Kidney (tissue), 14 donors: ENCODE measurements around the gene ITGB4. TPM values are rescaled to one million over a fixed set of nuclear protein-coding genes. Genes with fewer than 3 reads are reported as not detected.

Source experiments
- DNase-seq, 5 donors: peaks; one replicate each; pipeline ENCODE4 v3.0.0-alpha.2; 2013 to 2020
- FAIRE-seq: peaks from 2 replicates; lab custom pipeline; 2012; peaks lifted over from hg19 to GRCh38; lab: Jason Lieb, UNC
- H3K27ac ChIP-seq, 2 donors: one replicate each; pipeline ENCODE4 v1.7.0; 2013; ENCODE audit warnings: low read depth in 2 of 2, low read length in 2 of 2, inconsistent platforms in 1 of 2
- H3K27me3 ChIP-seq: one replicate; pipeline ENCODE4 v1.7.1; 2013; ENCODE audit warnings: low read length, inconsistent platforms; ENCODE audit not compliant: control insufficient read depth, insufficient read depth
- H3K36me3 ChIP-seq, 3 donors: one replicate each; pipeline versions ENCODE4 v1.7.0 to v1.7.1; 2013; ENCODE audit warnings: low read length in 3 of 3, control low read depth in 1 of 3, inconsistent platforms in 1 of 3; ENCODE audit not compliant: insufficient read depth in 3 of 3, control insufficient read depth in 2 of 3
- H3K4me1 ChIP-seq, 3 donors: one replicate each; pipeline versions ENCODE4 v1.7.0 to v1.7.1; 2013; ENCODE audit warnings: low read length in 3 of 3, inconsistent platforms in 1 of 3, low read depth in 1 of 3; ENCODE audit not compliant: control insufficient read depth in 2 of 3, insufficient read depth in 2 of 3
- H3K4me3 ChIP-seq, 3 donors: one replicate each; pipeline versions ENCODE4 v1.7.0 to v1.8.1; 2013; ENCODE audit warnings: low read length in 3 of 3, control low read depth in 1 of 3, inconsistent platforms in 1 of 3
- H3K9ac ChIP-seq, 3 donors: one replicate each; pipeline versions ENCODE4 v1.7.0 to v1.7.1; 2013; ENCODE audit warnings: low read length in 3 of 3, control low read depth in 1 of 3, inconsistent platforms in 1 of 3
- H3K9me3 ChIP-seq, 3 donors: one replicate each; pipeline versions ENCODE4 v1.7.0 to v1.7.1; 2013; ENCODE audit warnings: low read length in 3 of 3, control low read depth in 1 of 3, inconsistent platforms in 1 of 3; ENCODE audit not compliant: control insufficient read depth in 2 of 3, insufficient read depth in 1 of 3
- intact Hi-C: fragments of 100-400 bp; cut with DNase I; formaldehyde crosslinking; loops from one replicate; pipeline ENCODE4 v1.11.1; 2022
- microRNA-seq: library from miRNA; unstranded; fragments of <30 nt; microRNA quantifications from one replicate; pipeline ENCODE4 v1.2.0, GENCODE V29; 2020
- polyA plus RNA-seq: library from polyadenylated mRNA; stranded (reverse); fragments of 350-450 nt; fragmentation: Illumina TruSeq; extraction: RNeasy Lipid Tissue Mini Kit (QIAGEN cat#74804); gene quantifications from one replicate; pipeline ENCODE4 v1.2.3, GENCODE V29; 2014; ENCODE audit warnings: low read depth, low replicate concordance; ENCODE audit not compliant: insufficient read depth
- total RNA-seq: library from RNA; stranded (reverse); fragmentation: NEBNext Ultra II Directional; extraction: Animal tissue kit (Norgen Biotek cat#: 25700); gene quantifications from one replicate; pipeline ENCODE4 v1.2.1, GENCODE V29; 2021
- TF ChIP-seq, protein P1 (sequence below): IDR thresholded peaks from 3 replicates; pipeline ENCODE4 v1.5.1; 2012; ENCODE audit warnings: mild to moderate bottlenecking, moderate library complexity, borderline replicate concordance; ENCODE audit not compliant: insufficient read depth; ENCODE audit errors: extremely low read depth
- donor health status: control.
- donor health status: control.
- donor health status: control.
- donor health status: control.
- donor health status: control.
- donor health status: DM: yes; HTN: yes; CAD: no.
- donor health status: Normal renal cell carcinoma (clear cell type).

Gene ITGB4
- total and polyA plus RNA-seq, 2 donors from 2014 or later = 15.7 to 149 TPM

DNA sequence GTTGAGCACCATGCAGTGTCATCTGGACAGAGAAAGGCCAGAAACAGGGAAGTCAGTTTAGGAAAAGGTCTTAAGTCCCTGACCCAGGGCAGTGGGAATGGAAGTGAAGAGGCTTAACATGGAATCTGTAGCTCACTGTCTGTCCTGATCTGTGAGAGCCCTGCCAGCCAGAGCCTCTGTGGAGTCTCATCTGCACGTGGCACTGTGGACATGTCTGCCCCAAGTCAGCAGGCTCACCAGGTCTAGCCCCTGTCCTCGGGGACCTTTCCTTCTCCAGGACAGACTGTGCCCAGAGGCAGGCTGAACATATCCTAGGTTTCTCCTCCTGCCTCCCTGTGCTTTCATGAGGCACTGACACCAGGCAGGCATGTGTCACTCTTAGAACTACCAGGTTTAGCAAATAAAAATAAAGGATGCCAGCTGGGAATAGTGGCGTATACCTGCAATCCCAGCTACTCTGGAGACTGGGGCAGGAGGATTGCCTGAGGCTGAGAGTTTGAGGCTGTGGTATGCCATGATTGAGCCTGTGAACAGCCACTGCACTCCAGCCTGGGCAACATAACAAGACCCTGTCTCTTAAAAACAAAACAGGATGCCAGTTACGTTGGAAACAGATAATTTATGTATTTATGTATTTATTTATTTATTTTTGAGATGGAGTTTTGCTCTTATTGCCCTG lies 85.7 kb downstream of the ITGB4 start:
- Histone ChIP-seq H3K4me1 (no peaks in the 10 kb centered on the region), H3K27ac (no peak overlapping the region), H3K9me3 (no peaks in the 10 kb centered on the region), H3K36me3 (peaks cover 0 to 5% (median 5%) of the 10 kb centered on the region in 3 donors), H3K9ac (no peak overlapping the region), H3K4me3 (no peak overlapping the region), H3K27me3 (no peaks in the 10 kb centered on the region)
- intact Hi-C loops = no loop called here
- TF ChIP-seq, protein P1, sequence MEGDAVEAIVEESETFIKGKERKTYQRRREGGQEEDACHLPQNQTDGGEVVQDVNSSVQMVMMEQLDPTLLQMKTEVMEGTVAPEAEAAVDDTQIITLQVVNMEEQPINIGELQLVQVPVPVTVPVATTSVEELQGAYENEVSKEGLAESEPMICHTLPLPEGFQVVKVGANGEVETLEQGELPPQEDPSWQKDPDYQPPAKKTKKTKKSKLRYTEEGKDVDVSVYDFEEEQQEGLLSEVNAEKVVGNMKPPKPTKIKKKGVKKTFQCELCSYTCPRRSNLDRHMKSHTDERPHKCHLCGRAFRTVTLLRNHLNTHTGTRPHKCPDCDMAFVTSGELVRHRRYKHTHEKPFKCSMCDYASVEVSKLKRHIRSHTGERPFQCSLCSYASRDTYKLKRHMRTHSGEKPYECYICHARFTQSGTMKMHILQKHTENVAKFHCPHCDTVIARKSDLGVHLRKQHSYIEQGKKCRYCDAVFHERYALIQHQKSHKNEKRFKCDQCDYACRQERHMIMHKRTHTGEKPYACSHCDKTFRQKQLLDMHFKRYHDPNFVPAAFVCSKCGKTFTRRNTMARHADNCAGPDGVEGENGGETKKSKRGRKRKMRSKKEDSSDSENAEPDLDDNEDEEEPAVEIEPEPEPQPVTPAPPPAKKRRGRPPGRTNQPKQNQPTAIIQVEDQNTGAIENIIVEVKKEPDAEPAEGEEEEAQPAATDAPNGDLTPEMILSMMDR = no peak
- DNase-seq = no peak
- FAIRE-seq = no peak

Small RNAs within 50 kb of the gene (microRNA-seq; reads per million reads assigned to microRNA genes)
- gene MIR4738 = 1.4 reads per million

Other genes with a start within 250 kb of the ITGB4 start
- gene CASKIN2, start 205.9 kb upstream of the ITGB4 start, total RNA-seq = 98.6 TPM
- gene CASKIN2, start 205.9 kb upstream of the ITGB4 start, polyA plus RNA-seq = 25.0 TPM
- 25.8 TPM for gene TSEN54, start 204.9 kb upstream of the ITGB4 start, total RNA-seq
- gene TSEN54, start 204.9 kb upstream of the ITGB4 start, polyA plus RNA-seq = 33.8 TPM
- 262 TPM for gene LLGL2, start 195.8 kb upstream of the ITGB4 start, total RNA-seq
- gene LLGL2, start 195.8 kb upstream of the ITGB4 start, polyA plus RNA-seq = 181 TPM
- 286 TPM for gene MYO15B, start 133.7 kb upstream of the ITGB4 start, total RNA-seq
- gene MYO15B, start 133.7 kb upstream of the ITGB4 start, polyA plus RNA-seq = 139 TPM
- 8.0 TPM for gene SMIM5, start 88.0 kb upstream of the ITGB4 start, total RNA-seq
- 63.0 TPM for gene SMIM5, start 88.0 kb upstream of the ITGB4 start, polyA plus RNA-seq
- 51.6 TPM for gene RECQL5, start 54.3 kb upstream of the ITGB4 start, total RNA-seq
- gene RECQL5, start 54.3 kb upstream of the ITGB4 start, polyA plus RNA-seq = 40.0 TPM
- gene SAP30BP, start 54.1 kb upstream of the ITGB4 start, total RNA-seq = 95.1 TPM
- gene SAP30BP, start 54.1 kb upstream of the ITGB4 start, polyA plus RNA-seq = 62.9 TPM
- gene GALK1, start 43.7 kb downstream of the ITGB4 start, total RNA-seq = 34.5 TPM
- gene GALK1, start 43.7 kb downstream of the ITGB4 start, polyA plus RNA-seq = 105 TPM
- gene UNK, start 63.3 kb downstream of the ITGB4 start, total RNA-seq = 35.5 TPM
- 12.0 TPM for gene UNK, start 63.3 kb downstream of the ITGB4 start, polyA plus RNA-seq
- 26.1 TPM for gene UNC13D, start 122.9 kb downstream of the ITGB4 start, total RNA-seq
- 3.8 TPM for gene UNC13D, start 122.9 kb downstream of the ITGB4 start, polyA plus RNA-seq
- 135 TPM for gene WBP2, start 133.9 kb downstream of the ITGB4 start, total RNA-seq
- 151 TPM for gene WBP2, start 133.9 kb downstream of the ITGB4 start, polyA plus RNA-seq
- gene TRIM47, start 157.1 kb downstream of the ITGB4 start, total RNA-seq = 118 TPM
- gene TRIM47, start 157.1 kb downstream of the ITGB4 start, polyA plus RNA-seq = 95.0 TPM
- 23.6 TPM for gene TRIM65, start 175.5 kb downstream of the ITGB4 start, total RNA-seq
- 11.5 TPM for gene TRIM65, start 175.5 kb downstream of the ITGB4 start, polyA plus RNA-seq
- 89.8 TPM for gene MRPL38, start 183.4 kb downstream of the ITGB4 start, total RNA-seq
- gene MRPL38, start 183.4 kb downstream of the ITGB4 start, polyA plus RNA-seq = 114 TPM
- 11.5 TPM for gene FBF1, start 219.6 kb downstream of the ITGB4 start, total RNA-seq
- gene FBF1, start 219.6 kb downstream of the ITGB4 start, polyA plus RNA-seq = 5.7 TPM